C4-2B (cell line): Measurements from ENCODE around the gene GSTT2.
"Not testable (repeated sequence)": the region's sequence is repeated elsewhere in the genome, so short reads cannot be mapped to it uniquely, and the experiment has no call there.

Experiments used
- ZFX ChIP-seq: fragments of 450-650 bp; IDR thresholded peaks from 2 replicates; pipeline ENCODE4 v1.6.1; 2017
- TF ChIP-seq, protein P1 (sequence below): fragments of 450-650 bp; conservative IDR thresholded peaks from 2 replicates; pipeline ENCODE4 v1.5.1; 2017; ENCODE audit warnings: mild to moderate bottlenecking

DNA sequence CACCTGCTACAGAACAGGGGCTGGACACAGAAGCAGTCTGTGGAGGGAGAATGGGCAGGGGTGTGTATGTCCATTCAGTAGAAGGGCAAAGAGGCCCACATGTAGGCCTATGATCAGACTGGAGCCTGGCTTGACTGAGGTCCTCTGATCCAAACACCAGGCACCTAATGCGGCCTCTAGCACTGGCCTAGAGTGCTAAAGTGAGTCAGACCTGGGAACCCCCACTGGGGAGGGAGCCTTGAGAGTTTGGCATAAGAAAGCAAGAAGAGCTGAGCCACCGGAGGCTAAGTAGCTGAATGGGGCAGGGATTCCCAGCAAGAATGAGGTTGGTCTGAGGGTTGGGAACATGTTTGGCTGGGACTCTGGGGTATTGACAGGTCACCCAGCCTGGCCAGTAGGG is 28.6 kb upstream of the GSTT2 start:
- TF ChIP-seq, protein P1, sequence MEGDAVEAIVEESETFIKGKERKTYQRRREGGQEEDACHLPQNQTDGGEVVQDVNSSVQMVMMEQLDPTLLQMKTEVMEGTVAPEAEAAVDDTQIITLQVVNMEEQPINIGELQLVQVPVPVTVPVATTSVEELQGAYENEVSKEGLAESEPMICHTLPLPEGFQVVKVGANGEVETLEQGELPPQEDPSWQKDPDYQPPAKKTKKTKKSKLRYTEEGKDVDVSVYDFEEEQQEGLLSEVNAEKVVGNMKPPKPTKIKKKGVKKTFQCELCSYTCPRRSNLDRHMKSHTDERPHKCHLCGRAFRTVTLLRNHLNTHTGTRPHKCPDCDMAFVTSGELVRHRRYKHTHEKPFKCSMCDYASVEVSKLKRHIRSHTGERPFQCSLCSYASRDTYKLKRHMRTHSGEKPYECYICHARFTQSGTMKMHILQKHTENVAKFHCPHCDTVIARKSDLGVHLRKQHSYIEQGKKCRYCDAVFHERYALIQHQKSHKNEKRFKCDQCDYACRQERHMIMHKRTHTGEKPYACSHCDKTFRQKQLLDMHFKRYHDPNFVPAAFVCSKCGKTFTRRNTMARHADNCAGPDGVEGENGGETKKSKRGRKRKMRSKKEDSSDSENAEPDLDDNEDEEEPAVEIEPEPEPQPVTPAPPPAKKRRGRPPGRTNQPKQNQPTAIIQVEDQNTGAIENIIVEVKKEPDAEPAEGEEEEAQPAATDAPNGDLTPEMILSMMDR, result not testable (repeated sequence)
- TF ChIP-seq ZFX, result not testable (repeated sequence)
